OCI-LY7 (cell line): ENCODE measurements around the gene EML6. TPM values are rescaled to one million over a fixed set of nuclear protein-coding genes. Genes with fewer than 3 reads are reported as not detected.

Source experiments
- BruUV-seq: library from RNA; stranded (reverse); fragments of 400-500 nt; replicated peaks from 2 replicates; lab custom pipeline; 2021; lab: Mats Ljungman, UMichigan
- CTCF ChIA-PET: fragments of 300-600 bp; sonication (Branson Sonifier 250); formaldehyde crosslinking; loops from one replicate; lab custom pipeline; 2022; ENCODE audit warnings: antibody characterized with exemption; ENCODE audit not compliant: unreplicated experiment; lab: Charles Lee
- POLR2A ChIA-PET: fragments of 300-600 bp; sonication (Branson Sonifier 250); formaldehyde crosslinking; loops from one replicate; lab custom pipeline; 2022; ENCODE audit warnings: antibody characterized with exemption; lab: Charles Lee
- DNase-seq: peaks from one replicate; pipeline ENCODE4 v3.0.0-alpha.2; 2015; ENCODE audit warnings: low spot score
- H2AFZ ChIP-seq: fragments of 200-600 bp; sonication (generic), shearing (Covaris generic); 2 replicates; pipeline ENCODE4 v1.6.1; 2014; ENCODE audit warnings: mild to moderate bottlenecking, antibody characterized with exemption, low read length, moderate library complexity
- H3K27ac ChIP-seq: fragments of 200-600 bp; sonication (generic); 2 replicates; pipeline ENCODE4 v1.5.1; 2014; ENCODE audit warnings: mixed run types, low read depth, mild to moderate bottlenecking, moderate library complexity, low read length, inconsistent platforms; ENCODE audit not compliant: poor library complexity, severe bottlenecking
- H3K36me3 ChIP-seq: fragments of 200-600 bp; sonication (generic); 2 replicates; pipeline ENCODE4 v1.6.1; 2014; ENCODE audit warnings: mild to moderate bottlenecking, antibody characterized with exemption, low read length, moderate library complexity, mixed read lengths; ENCODE audit not compliant: insufficient read depth
- H3K4me1 ChIP-seq: fragments of 200-600 bp; sonication (generic); 2 replicates; pipeline ENCODE4 v1.5.1; 2014; ENCODE audit warnings: mild to moderate bottlenecking, low read length; ENCODE audit not compliant: insufficient read depth, poor library complexity, severe bottlenecking
- H3K4me2 ChIP-seq: fragments of 200-600 bp; sonication (generic); 2 replicates; pipeline ENCODE4 v1.6.1; 2014; ENCODE audit warnings: mild to moderate bottlenecking, low read length
- H3K4me3 ChIP-seq: fragments of 200-600 bp; sonication (generic); 2 replicates; pipeline ENCODE4 v1.5.1; 2014; ENCODE audit warnings: mild to moderate bottlenecking, low read depth, low read length; ENCODE audit not compliant: poor library complexity, severe bottlenecking
- H3K79me2 ChIP-seq: fragments of 200-600 bp; sonication (generic); 2 replicates; pipeline ENCODE4 v1.6.1; 2016; ENCODE audit warnings: low read depth, mild to moderate bottlenecking, low read length, moderate library complexity, mixed read lengths; ENCODE audit not compliant: insufficient read depth
- H3K9me2 ChIP-seq: fragments of 200-600 bp; sonication (generic); 2 replicates; pipeline ENCODE4 v1.6.1; 2016; ENCODE audit warnings: mild to moderate bottlenecking, low read length, mixed read lengths; ENCODE audit not compliant: insufficient read depth
- H3K9me3 ChIP-seq: fragments of 200-600 bp; sonication (generic); 2 replicates; pipeline ENCODE4 v1.6.1; 2014; ENCODE audit warnings: mild to moderate bottlenecking, mixed run types, low read length, mixed read lengths
- H4K20me1 ChIP-seq: fragments of 200-600 bp; sonication (generic); 2 replicates; pipeline ENCODE4 v1.6.1; 2014; ENCODE audit warnings: mild to moderate bottlenecking, antibody characterized with exemption, low read length, moderate library complexity, mixed read lengths; ENCODE audit not compliant: insufficient read depth
- EZH2phosphoT487 ChIP-seq: fragments of 200-600 bp; sonication (generic); IDR thresholded peaks from 2 replicates; pipeline ENCODE4 v1.6.1; 2018; ENCODE audit warnings: low read depth, borderline replicate concordance, mild to moderate bottlenecking, mixed run types, antibody characterized with exemption, low read length, moderate library complexity, mixed read lengths
- intact Hi-C: fragments of 100-400 bp; cut with micrococcal nuclease; formaldehyde crosslinking; loops from one replicate; pipeline ENCODE4 v1.10.0; 2022; ENCODE audit not compliant: unreplicated experiment
- total RNA-seq, 2 experiments: library from RNA; depleted of rRNA in 1 of 2; stranded (reverse); fragments of >200 nt in 1 of 2; shearing (Covaris generic) in 1 of 2; gene quantifications; 2 replicates each; pipeline ENCODE4 v1.2.3, GENCODE V29; 2014 to 2022
- TF ChIP-seq, protein P1 (sequence below): fragments of 200-600 bp; sonication (generic); conservative IDR thresholded peaks from 2 replicates; pipeline ENCODE4 v1.5.1; 2014; ENCODE audit warnings: mild to moderate bottlenecking, antibody characterized with exemption, low read length, moderate library complexity, mixed read lengths

EML6 gene
- total RNA-seq, 2 experiments from 2014 or later = 310 to 367 TPM

GRCh38 chr2:54954158-54954557 is 230.7 kb downstream of the EML6 start:
- H3K9me3 ChIP-seq = no peaks in the 10 kb centered on the region
- POLR2A ChIA-PET = no interaction called here
- H4K20me1 ChIP-seq = no peaks in the 10 kb centered on the region
- no peaks in the 10 kb centered on the region for H3K79me2 ChIP-seq
- no peaks in the 10 kb centered on the region for H3K4me1 ChIP-seq
- DNase-seq = no peak
- no peak overlapping the region for H3K27ac ChIP-seq
- no TSS peak for BruUV-seq
- TF ChIP-seq, protein P1, sequence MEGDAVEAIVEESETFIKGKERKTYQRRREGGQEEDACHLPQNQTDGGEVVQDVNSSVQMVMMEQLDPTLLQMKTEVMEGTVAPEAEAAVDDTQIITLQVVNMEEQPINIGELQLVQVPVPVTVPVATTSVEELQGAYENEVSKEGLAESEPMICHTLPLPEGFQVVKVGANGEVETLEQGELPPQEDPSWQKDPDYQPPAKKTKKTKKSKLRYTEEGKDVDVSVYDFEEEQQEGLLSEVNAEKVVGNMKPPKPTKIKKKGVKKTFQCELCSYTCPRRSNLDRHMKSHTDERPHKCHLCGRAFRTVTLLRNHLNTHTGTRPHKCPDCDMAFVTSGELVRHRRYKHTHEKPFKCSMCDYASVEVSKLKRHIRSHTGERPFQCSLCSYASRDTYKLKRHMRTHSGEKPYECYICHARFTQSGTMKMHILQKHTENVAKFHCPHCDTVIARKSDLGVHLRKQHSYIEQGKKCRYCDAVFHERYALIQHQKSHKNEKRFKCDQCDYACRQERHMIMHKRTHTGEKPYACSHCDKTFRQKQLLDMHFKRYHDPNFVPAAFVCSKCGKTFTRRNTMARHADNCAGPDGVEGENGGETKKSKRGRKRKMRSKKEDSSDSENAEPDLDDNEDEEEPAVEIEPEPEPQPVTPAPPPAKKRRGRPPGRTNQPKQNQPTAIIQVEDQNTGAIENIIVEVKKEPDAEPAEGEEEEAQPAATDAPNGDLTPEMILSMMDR = no peak
- no peak for TF ChIP-seq EZH2phosphoT487
- no peak overlapping the region for H2AFZ ChIP-seq
- no peaks in the 10 kb centered on the region for H3K9me2 ChIP-seq
- H3K36me3 ChIP-seq = peaks cover 100% of the 10 kb centered on the region
- intact Hi-C loops = no loop called here
- CTCF ChIA-PET = no interaction called here
- H3K4me3 ChIP-seq = no peak overlapping the region
- no peak overlapping the region for H3K4me2 ChIP-seq

DNA sequence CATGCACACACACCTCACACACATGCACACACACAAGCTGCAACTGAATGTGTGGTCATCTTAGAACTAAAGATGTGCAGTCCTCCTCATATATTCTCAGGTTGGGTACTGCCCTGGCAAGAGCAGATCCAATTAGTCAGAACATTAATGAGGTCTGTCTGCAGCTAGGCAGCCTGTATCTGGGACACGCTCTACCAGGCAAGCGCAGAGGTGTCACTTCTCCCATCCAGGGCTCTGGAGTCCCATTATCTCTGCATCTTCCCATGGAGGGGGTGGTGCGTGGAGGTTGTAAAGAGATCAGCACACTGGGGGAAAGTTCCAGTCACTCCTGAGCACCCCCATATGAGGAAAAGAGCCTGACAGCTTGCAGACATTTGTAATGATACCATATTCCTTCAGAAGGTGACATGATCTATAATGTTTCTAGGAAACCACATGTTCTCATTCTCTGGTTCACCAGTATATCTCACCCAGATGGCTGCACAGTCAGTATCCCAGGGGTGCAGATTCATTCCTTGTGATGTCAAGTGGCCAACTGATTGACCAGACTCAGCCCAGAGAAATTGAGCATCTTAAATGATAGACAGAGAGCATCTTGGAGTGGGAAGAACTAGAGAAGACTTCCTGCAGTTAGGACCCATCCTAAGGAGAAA is 231.4 kb downstream of the EML6 start:
- no peaks in the 10 kb centered on the region for H3K4me1 ChIP-seq
- intact Hi-C loops = no loop called here
- TF ChIP-seq EZH2phosphoT487 = no peak
- TF ChIP-seq, protein P1 = no peak
- H3K79me2 ChIP-seq = no peaks in the 10 kb centered on the region
- H3K9me2 ChIP-seq = no peaks in the 10 kb centered on the region
- H3K9me3 ChIP-seq = no peaks in the 10 kb centered on the region
- POLR2A ChIA-PET = interaction anchor here (1.2 kb wide), 1 partner anchor 11 kb away, joined by 4 read pairs; no protein-coding TSS in a partner anchor
- H4K20me1 ChIP-seq = no peaks in the 10 kb centered on the region
- H3K4me3 ChIP-seq = no peak overlapping the region
- CTCF ChIA-PET = no interaction called here
- peaks cover 99% of the 10 kb centered on the region for H3K36me3 ChIP-seq
- H2AFZ ChIP-seq = no peak overlapping the region
- no TSS peak for BruUV-seq
- no peak for DNase-seq
- H3K27ac ChIP-seq = no peak overlapping the region
- H3K4me2 ChIP-seq = no peak overlapping the region

DNA sequence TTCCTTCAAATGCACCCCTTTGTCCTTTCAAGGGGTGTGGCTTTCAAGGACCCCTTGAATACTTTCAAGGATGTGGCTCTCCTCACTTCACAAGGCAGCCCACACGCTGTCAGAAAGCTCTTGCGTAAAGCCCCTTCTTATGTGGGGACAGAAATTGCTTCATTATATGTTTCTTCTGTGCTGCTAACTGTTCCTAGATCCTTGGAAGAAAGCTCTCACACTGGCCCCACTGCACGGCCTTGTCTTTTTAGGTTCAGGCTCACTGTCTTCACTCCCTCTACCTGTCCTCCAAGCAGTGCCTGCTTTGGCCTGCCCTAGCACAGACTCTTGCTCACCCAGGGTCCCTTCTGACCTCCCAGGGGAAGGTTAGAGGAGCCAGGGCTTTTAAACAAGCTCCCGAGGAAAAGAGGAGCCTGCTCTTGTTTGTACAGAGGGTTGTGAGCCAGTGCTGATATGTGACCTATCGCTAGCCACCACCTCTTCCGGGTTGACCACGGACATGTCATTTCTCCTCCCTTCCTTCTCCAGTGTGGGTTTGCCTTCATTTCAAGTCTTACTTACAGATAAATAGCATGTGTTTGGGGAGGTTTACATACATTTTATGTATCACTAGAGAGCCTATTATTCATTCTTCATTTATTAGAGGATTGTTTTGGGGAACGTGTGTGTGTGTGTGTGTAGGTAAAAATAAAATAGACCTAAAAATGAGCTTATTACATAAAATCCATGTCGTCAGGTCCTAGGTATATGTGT is 232.1 kb downstream of the EML6 start:
- H3K4me3 ChIP-seq = no peak overlapping the region
- no peaks in the 10 kb centered on the region for H4K20me1 ChIP-seq
- H3K4me1 ChIP-seq = no peaks in the 10 kb centered on the region
- H2AFZ ChIP-seq = no peak overlapping the region
- POLR2A ChIA-PET = interaction anchor here (0.9 to 1.8 kb wide), 3 partner anchors 10 to 16 kb away, joined by 3 to 5 read pairs (median 4); no protein-coding TSS in a partner anchor
- no peaks in the 10 kb centered on the region for H3K79me2 ChIP-seq
- no peak for DNase-seq
- TF ChIP-seq, protein P1 = no peak
- TF ChIP-seq EZH2phosphoT487 = no peak
- intact Hi-C loops = no loop called here
- peaks cover 99% of the 10 kb centered on the region for H3K36me3 ChIP-seq
- no TSS peak for BruUV-seq
- CTCF ChIA-PET = no interaction called here
- no peaks in the 10 kb centered on the region for H3K9me3 ChIP-seq
- no peak overlapping the region for H3K4me2 ChIP-seq
- H3K9me2 ChIP-seq = no peaks in the 10 kb centered on the region
- H3K27ac ChIP-seq = no peak overlapping the region
